ENCODE data around the gene CENPW. TPM values are rescaled to one million over a fixed set of nuclear protein-coding genes. Genes with fewer than 3 reads are reported as not detected.
A peak's percentile ranks its signal among the peaks of the same experiment; 100 is the strongest.

The CENPW gene
- total RNA-seq, 1 donor from 2014 or later = 34.0 TPM

- Mint-ChIP-seq H3K4me3 (ENCODE audit: unreplicated experiment) (no peak overlapping the region), H3K27ac (ENCODE audit: unreplicated experiment) (no peak overlapping the region), H3K36me3 (ENCODE audit: low read depth, unreplicated experiment) (no peaks in the 10 kb centered on the region), H3K4me1 (ENCODE audit: unreplicated experiment) (peaks cover 15% of the 10 kb centered on the region), H3K9me3 (ENCODE audit: unreplicated experiment) (no peaks in the 10 kb centered on the region), H3K27me3 (ENCODE audit: unreplicated experiment) (no peaks in the 10 kb centered on the region)
- no peak for TF ChIP-seq CTCF (IDR thresholded peaks at IDR 0.05; ENCODE audit: unreplicated experiment)
- no peak for DNase-seq (ENCODE audit: low spot score)
Measured at GRCh38 chr6:126302191-126302590, 37.7 kb upstream of the CENPW start.

- no peak for DNase-seq (ENCODE audit: low spot score)
- no peak for TF ChIP-seq CTCF (IDR thresholded peaks at IDR 0.05; ENCODE audit: unreplicated experiment)
- Mint-ChIP-seq H3K36me3 (ENCODE audit: low read depth, unreplicated experiment) (no peaks in the 10 kb centered on the region), H3K4me3 (ENCODE audit: unreplicated experiment) (no peak overlapping the region), H3K9me3 (ENCODE audit: unreplicated experiment) (no peaks in the 10 kb centered on the region), H3K27ac (ENCODE audit: unreplicated experiment) (no peak overlapping the region), H3K4me1 (ENCODE audit: unreplicated experiment) (no peaks in the 10 kb centered on the region), H3K27me3 (ENCODE audit: unreplicated experiment) (no peaks in the 10 kb centered on the region)
Measured at GRCh38 chr6:126307849-126308248, 32.1 kb upstream of the CENPW start.

- TF ChIP-seq CTCF (IDR thresholded peaks at IDR 0.05; ENCODE audit: unreplicated experiment) = no peak
- DNase-seq (ENCODE audit: low spot score) = no peak
- no peaks in the 10 kb centered on the region for H3K9me3 Mint-ChIP-seq (ENCODE audit: unreplicated experiment)
- H3K4me3 Mint-ChIP-seq (ENCODE audit: unreplicated experiment) = no peak overlapping the region
- no peaks in the 10 kb centered on the region for H3K4me1 Mint-ChIP-seq (ENCODE audit: unreplicated experiment)
- no peaks in the 10 kb centered on the region for H3K27me3 Mint-ChIP-seq (ENCODE audit: unreplicated experiment)
- H3K36me3 Mint-ChIP-seq (ENCODE audit: low read depth, unreplicated experiment) = no peaks in the 10 kb centered on the region
- no peak overlapping the region for H3K27ac Mint-ChIP-seq (ENCODE audit: unreplicated experiment)
Measured at GRCh38 chr6:126308362-126308761, 31.6 kb upstream of the CENPW start.

- H3K4me1 Mint-ChIP-seq (ENCODE audit: unreplicated experiment) = no peaks in the 10 kb centered on the region
- TF ChIP-seq CTCF (IDR thresholded peaks at IDR 0.05; ENCODE audit: unreplicated experiment) = peak; percentile 61
- H3K9me3 Mint-ChIP-seq (ENCODE audit: unreplicated experiment) = no peaks in the 10 kb centered on the region
- peak; percentile 16 for DNase-seq (ENCODE audit: low spot score)
- no peak overlapping the region for H3K4me3 Mint-ChIP-seq (ENCODE audit: unreplicated experiment)
- H3K36me3 Mint-ChIP-seq (ENCODE audit: low read depth, unreplicated experiment) = no peaks in the 10 kb centered on the region
- no peaks in the 10 kb centered on the region for H3K27me3 Mint-ChIP-seq (ENCODE audit: unreplicated experiment)
- no peak overlapping the region for H3K27ac Mint-ChIP-seq (ENCODE audit: unreplicated experiment)
Measured at GRCh38 chr6:126312013-126312665, 27.8 kb upstream of the CENPW start.

- Mint-ChIP-seq H3K36me3 (ENCODE audit: low read depth, unreplicated experiment) (no peaks in the 10 kb centered on the region), H3K4me1 (ENCODE audit: unreplicated experiment) (no peaks in the 10 kb centered on the region), H3K27ac (ENCODE audit: unreplicated experiment) (no peak overlapping the region), H3K4me3 (ENCODE audit: unreplicated experiment) (no peak overlapping the region), H3K9me3 (ENCODE audit: unreplicated experiment) (no peaks in the 10 kb centered on the region), H3K27me3 (ENCODE audit: unreplicated experiment) (no peaks in the 10 kb centered on the region)
- no peak for DNase-seq (ENCODE audit: low spot score)
- TF ChIP-seq CTCF (IDR thresholded peaks at IDR 0.05; ENCODE audit: unreplicated experiment) = no peak
Measured at GRCh38 chr6:126313941-126314340, 26.0 kb upstream of the CENPW start.

Measured in endothelial cell (in vitro differentiated cells).